NCI-H2107 treated with DMSO at 0.1 percent for 48 hours (cell line): ENCODE measurements around the gene DHRS13.
"Not testable (repeated sequence)": the region's sequence is repeated elsewhere in the genome, so short reads cannot be mapped to it uniquely, and the experiment has no call there.

Experiments used
- DNase-seq: peaks from one replicate; lab custom pipeline; 2025; ENCODE audit not compliant: unreplicated experiment; lab: John Stamatoyannopoulos, UW

Gene DHRS13

GRCh38 chr17:28861393-28862203 is 41.3 kb downstream of the DHRS13 start:
- no peak for DNase-seq

GRCh38 chr17:28860363-28860808 is 42.5 kb downstream of the DHRS13 start:
- DNase-seq: no peak

- no peak for DNase-seq
These were observed 44.0 kb downstream of the DHRS13 start for GRCh38 chr17:28858801-28859355.

- no peak for DNase-seq
These were observed 44.7 kb downstream of the DHRS13 start for GRCh38 chr17:28857905-28858800.

GRCh38 chr17:28856028-28856574 is 46.8 kb downstream of the DHRS13 start:
- no peak for DNase-seq

- DNase-seq: no peak
These were observed 47.6 kb downstream of the DHRS13 start for GRCh38 chr17:28855336-28855679.

GRCh38 chr17:28854457-28855335 is 48.2 kb downstream of the DHRS13 start, which contains the start of gene ERAL1:
Gene ERAL1 (plus strand): TSS chr17:28855016. CDS start chr17:28855035, 19 bp downstream.
- DNase-seq: peak; percentile 77

GRCh38 chr17:28853295-28853694 is 49.6 kb downstream of the DHRS13 start:
- DNase-seq: no peak

GRCh38 chr17:28849281-28849680 is 53.6 kb downstream of the DHRS13 start:
- DNase-seq: no peak

GRCh38 chr17:28848667-28849066 is 54.2 kb downstream of the DHRS13 start:
- not testable (repeated sequence) for DNase-seq
